ENCODE data around the gene HSPA8. TPM values are rescaled to one million over a fixed set of nuclear protein-coding genes. Genes with fewer than 3 reads are reported as not detected.

The HSPA8 gene
- total RNA-seq, 4 donors from 2014 or later = 751 to 1,858 (median 1,218) TPM

DNA sequence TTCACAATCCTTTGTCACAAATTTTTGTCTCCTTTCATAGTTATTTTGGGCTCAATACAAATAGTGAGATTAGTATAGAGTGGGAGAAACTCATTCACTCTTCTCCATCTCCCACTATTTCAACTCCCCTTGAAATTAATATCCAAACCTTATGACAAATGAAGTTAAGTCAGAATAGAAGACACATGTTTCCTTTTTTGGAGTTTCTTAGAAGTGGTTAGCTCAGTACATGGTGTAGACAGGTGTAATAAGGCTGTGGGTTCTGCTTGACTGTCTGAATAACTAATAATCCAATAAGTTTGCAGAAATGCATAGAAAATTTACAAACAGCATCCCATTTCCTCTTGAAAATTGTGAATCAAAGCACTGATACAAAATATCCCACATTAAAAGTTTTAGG is 10.8 kb upstream of the HSPA8 start:
- TF ChIP-seq, protein P1, sequence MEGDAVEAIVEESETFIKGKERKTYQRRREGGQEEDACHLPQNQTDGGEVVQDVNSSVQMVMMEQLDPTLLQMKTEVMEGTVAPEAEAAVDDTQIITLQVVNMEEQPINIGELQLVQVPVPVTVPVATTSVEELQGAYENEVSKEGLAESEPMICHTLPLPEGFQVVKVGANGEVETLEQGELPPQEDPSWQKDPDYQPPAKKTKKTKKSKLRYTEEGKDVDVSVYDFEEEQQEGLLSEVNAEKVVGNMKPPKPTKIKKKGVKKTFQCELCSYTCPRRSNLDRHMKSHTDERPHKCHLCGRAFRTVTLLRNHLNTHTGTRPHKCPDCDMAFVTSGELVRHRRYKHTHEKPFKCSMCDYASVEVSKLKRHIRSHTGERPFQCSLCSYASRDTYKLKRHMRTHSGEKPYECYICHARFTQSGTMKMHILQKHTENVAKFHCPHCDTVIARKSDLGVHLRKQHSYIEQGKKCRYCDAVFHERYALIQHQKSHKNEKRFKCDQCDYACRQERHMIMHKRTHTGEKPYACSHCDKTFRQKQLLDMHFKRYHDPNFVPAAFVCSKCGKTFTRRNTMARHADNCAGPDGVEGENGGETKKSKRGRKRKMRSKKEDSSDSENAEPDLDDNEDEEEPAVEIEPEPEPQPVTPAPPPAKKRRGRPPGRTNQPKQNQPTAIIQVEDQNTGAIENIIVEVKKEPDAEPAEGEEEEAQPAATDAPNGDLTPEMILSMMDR (IDR thresholded peaks at IDR 0.05) = no peak
- DNase-seq (ENCODE audit: low spot score) = no peak
- ATAC-seq (ENCODE audit: low FRiP score) = no peak

DNA sequence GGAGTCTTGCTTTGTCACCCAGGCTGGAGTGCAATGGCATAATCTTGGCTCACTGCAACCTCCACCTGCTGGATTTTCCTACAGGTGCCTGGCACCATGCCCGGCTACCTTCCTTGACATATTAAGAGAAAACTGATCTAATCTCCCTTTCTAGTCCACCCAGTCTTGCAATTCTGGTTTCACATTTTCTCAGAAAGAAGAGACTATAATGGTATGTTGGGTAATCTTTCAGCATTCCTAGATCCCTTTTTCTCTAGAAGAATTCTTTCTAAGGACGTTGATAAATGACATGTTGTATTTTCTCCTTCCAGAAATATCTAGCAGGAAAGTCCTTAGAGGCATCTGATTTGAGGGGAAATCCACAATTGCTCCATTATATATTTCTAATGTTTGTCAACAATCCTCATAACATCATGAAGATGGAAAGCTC is 10.4 kb upstream of the HSPA8 start:
- ATAC-seq (ENCODE audit: low FRiP score) = peak; percentile 15
- TF ChIP-seq, protein P1 (IDR thresholded peaks at IDR 0.05) = no peak
- no peak for DNase-seq (ENCODE audit: low spot score)

DNA sequence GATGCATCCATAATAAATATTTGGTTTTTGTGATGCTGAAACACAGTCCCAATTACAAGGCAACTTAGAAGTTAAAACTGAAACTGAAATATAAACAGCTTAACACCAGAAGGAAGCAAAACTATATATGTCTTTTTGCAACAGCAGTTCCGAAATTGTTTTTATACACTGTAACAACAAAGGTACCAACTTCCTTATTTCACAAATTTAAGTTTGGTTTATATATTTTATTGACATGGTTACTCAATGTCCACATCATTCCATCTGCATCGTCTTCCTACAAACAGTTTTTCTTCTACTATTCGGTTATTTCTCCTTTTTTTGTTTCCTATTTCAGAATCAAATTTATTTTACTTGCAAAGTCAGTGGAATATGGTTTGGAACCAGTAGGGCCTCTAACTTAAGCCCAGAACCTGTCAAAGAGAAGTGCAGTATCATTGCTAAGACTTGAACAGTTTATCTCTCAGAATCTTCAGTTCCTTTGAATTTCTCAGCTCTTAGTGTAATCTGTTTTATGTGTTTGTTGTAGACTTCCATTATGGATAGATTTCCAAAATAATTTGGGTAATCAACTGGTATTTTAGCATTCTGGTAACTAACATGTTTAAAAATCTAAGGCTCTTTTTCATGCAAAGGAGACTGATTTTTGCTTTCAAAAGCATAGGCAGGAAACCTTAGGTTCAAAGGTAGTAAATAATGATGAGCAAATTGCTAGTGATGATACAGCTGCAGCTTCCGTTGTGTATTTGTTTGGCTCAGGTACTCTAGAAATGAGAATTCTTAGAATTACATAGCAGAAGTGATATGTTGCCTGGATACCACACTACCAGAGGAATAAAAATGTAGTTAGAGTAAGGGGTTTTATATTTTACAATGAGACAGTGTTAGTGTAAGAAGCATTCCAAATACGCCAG is 8.2 kb upstream of the HSPA8 start:
- DNase-seq (ENCODE audit: low spot score) (no peak), ATAC-seq (ENCODE audit: low FRiP score) (no peak)
- TF ChIP-seq, protein P1 (IDR thresholded peaks at IDR 0.05) = no peak

DNA sequence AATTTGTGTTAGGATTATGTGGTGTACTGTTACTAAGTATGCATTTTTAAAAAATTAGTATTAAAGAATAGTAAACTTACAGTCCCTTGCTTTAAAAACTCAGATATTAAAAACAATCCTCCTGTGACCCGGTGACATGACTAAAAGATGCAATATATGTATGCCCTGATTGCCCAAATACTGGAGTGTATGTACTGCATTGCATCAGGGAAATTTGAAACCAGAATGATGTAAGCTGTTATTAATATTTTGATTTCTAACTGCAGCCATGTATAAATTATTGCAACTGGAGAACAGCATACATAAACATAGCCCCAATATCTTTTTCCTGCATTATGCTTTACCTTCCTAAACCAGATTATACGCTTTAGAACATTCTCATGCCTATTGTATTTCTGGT is 3.7 kb upstream of the HSPA8 start:
- DNase-seq (ENCODE audit: low spot score) (no peak), ATAC-seq (ENCODE audit: low FRiP score) (no peak)
- TF ChIP-seq, protein P1 (IDR thresholded peaks at IDR 0.05) = no peak

DNA sequence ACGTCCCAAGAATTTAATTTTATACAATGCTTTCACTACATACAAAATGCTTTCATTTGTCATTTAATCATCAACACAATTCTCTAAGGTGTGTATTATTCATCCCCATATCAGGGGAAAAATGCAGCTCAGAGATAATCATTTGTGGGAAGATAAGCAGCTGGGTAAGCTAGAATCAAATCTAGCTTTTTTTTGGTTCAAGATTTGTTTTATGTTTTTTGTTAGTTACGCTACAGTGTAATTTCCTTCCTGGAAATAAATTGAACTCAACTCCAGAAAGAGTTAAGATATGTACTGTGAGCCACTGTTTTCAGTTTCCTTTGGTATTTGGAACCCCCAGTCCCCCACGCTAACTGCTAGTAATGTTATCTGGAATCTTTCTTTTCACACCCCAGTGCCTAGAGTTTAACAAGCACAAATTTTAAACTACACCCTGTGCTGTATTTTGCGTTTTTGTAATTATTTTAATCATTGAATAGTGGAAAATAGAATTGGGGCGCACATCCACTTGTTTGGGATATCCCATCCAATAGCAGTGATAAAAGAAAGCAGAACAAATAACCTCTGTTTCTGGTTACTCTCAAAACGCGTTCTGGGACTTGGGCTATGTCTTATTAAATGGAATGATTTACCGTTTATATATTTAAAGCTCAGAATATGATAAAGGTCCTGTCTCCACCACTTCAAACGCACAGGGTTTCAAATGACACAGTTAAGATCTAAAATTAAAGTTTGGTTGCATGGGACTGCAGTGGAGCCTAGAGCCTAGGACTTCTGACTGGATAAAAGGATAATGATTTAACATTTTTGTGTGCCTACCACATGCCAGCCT is 2.1 kb upstream of the HSPA8 start:
- ATAC-seq (ENCODE audit: low FRiP score) (no peak), DNase-seq (ENCODE audit: low spot score) (no peak)
- TF ChIP-seq, protein P1 (IDR thresholded peaks at IDR 0.05) = no peak

DNA sequence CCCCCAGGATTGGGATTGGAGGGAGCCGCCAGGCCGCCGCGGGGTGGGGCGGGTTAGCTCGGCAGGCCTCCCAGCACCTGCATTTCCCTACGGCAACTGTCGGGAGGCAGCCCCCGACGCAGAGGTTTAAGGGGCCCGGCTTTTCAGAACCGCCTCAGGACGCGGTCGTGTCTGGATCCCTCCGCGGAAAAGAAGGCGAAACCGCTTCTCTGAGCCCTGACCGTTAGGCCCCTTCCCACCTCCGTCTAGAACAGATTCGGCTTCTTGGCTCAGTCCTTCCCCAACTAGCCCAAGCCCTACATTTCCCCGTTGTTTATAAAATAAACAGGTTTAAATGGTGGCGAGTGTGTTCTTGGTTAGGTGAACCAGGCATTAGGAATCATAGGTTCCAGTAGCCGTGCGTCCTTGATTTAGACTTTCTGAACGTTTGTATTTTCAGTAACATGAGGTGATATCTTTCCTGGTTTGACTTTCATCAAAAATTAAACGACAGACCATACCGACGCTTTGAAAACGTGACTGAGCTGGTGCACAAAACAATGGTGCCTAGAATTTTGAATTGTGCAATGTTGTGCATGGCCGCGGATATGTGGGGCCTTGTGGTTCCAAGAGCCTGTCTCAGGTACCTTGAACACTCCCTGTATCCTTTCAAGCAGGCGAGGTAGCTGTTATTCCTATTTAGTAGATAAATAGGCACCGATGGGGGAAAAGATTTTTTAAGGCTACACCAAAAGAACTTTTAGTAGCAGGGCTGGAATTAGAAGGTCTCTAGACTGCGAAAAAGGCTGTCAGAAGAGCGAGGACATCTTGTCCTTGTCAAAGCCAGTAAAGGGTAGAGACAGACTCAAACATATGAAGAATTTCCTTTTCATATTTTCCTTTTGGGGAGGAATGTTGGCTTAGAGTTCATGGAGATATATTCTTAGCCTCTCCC is 1.2 kb upstream of the HSPA8 start:
- DNase-seq (ENCODE audit: low spot score) (no peak), ATAC-seq (ENCODE audit: low FRiP score) (peak; percentile 3)
- TF ChIP-seq, protein P1 (IDR thresholded peaks at IDR 0.05) = no peak

All from omental fat pad (tissue), 4 donors.